NCI-H2196 (cell line): ENCODE data around the gene DNER.
"Not testable (repeated sequence)": the region's sequence is repeated elsewhere in the genome, so short reads cannot be mapped to it uniquely, and the experiment has no call there.

Source experiments
- DNase-seq: peaks from one replicate; lab custom pipeline; 2025; ENCODE audit not compliant: unreplicated experiment; lab: John Stamatoyannopoulos, UW

DNER gene

GRCh38 chr2:229408356-229408755, 306.0 kb downstream of the DNER start:
- DNase-seq: no peak

GRCh38 chr2:229407170-229407569, 307.2 kb downstream of the DNER start:
- no peak for DNase-seq

DNA sequence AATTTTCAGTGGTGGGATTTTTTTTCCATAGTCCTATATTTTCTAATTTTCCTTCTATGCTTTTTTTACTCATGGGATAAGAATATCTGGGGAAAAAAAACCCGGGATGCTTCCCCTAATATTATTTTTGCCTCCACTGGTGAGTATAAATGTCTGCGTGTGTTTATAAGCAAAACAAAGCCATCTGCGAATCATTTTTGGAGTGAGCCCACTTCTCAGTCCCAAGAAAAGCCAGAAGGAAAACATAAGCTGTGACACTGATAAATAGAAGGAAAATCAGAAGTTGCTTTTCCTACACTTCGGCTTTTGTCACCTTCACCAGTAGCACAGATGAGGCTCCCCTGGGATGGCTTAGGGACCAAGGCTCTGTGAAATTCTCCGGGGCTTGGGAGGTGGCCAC, 308.6 kb downstream of the DNER start:
- DNase-seq: no peak

- DNase-seq: no peak
These were observed 311.1 kb downstream of the DNER start for GRCh38 chr2:229403296-229403695.

- DNase-seq: no peak
These were observed 313.0 kb downstream of the DNER start for GRCh38 chr2:229401171-229401865.

GRCh38 chr2:229393926-229394325, 320.4 kb downstream of the DNER start:
- DNase-seq: no peak

- no peak for DNase-seq
These were observed 322.2 kb downstream of the DNER start for GRCh38 chr2:229392196-229392595.

DNA sequence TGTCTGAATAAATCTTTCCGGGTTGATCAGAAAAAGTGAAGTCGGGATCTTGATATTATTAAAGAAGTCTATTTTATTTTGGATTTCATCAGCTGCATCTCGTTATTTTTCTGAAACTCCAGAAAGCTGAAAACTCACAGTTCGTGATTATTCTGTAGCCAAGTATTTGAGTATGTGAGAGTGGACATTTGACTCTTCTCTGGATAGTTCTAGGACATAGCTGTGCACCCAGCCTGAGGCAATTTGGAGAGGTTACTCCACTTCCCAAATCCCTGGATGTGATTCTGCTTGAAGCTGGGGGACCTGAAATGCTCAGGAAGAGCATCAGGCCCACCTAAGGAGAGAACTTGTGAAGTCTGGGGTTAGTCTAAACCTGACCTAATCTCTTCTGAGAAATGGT, 325.6 kb downstream of the DNER start:
- DNase-seq: no peak

- no peak for DNase-seq
These were observed 326.5 kb downstream of the DNER start for GRCh38 chr2:229387866-229388265.

- no peak for DNase-seq
These were observed 334.2 kb downstream of the DNER start for GRCh38 chr2:229380101-229380625.

DNA sequence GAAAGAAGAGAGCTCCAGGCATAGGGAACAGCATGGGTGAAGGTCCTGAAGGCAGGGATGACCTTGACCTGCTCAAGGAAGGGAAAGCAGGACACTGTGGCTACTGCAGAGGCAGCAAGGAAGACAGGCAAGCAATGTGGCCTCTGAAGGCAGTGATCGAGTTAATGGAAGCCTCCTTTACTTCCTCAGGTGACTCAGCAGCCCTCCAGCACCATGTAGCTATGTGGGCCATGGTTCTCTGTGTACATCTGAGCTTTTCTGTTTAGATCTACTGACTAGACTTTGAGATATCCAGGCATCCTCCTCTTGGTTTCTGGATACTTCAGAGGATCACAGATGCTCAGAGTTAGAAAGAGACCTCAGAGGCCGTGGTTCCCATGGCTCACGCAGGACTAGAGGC, 336.0 kb downstream of the DNER start:
- no peak for DNase-seq

GRCh38 chr2:229376866-229377265, 337.5 kb downstream of the DNER start:
- no peak for DNase-seq

- no peak for DNase-seq
These were observed 339.1 kb downstream of the DNER start for GRCh38 chr2:229375251-229375650.

DNA sequence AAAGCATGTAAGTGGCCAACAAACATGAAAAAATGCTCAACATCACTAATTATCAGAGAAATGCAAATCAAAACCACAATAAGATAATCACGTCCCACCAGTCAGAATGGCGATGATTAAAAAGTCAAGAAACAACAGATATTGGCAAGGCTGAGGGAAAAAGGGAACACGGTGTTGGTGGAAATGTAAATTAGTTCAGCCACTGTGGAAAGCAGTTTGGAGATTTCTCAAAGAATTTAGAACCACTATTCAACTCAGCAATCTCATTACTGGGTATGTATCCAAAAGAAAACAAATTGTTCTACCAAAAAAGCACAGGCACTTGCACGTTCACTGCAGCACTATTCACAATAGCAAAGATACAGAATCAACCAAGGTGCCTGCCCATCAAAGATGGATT, 341.0 kb downstream of the DNER start:
- not testable (repeated sequence) for DNase-seq

- DNase-seq: no peak
These were observed 342.1 kb downstream of the DNER start for GRCh38 chr2:229372207-229372606.

- DNase-seq: no peak
These were observed 343.3 kb downstream of the DNER start for GRCh38 chr2:229371086-229371485.

DNA sequence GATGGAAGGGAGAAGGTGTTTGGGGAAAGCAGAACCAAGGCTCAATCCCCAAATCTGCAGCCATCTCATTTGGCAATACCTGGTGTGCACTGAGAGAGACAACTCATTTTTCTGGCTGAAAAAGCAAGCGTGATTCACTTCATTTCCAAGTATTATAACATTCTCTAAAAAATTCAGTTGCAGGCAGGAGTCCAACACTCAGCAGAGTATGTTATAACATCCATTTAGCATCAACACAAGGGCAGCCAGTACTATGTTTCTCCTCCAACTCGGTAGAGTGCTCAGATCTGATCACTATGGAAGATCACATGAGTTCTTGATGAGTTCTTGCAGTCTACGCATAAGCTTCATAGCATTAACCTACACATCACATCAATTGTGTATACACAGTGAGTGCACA, 343.8 kb downstream of the DNER start:
- no peak for DNase-seq

DNA sequence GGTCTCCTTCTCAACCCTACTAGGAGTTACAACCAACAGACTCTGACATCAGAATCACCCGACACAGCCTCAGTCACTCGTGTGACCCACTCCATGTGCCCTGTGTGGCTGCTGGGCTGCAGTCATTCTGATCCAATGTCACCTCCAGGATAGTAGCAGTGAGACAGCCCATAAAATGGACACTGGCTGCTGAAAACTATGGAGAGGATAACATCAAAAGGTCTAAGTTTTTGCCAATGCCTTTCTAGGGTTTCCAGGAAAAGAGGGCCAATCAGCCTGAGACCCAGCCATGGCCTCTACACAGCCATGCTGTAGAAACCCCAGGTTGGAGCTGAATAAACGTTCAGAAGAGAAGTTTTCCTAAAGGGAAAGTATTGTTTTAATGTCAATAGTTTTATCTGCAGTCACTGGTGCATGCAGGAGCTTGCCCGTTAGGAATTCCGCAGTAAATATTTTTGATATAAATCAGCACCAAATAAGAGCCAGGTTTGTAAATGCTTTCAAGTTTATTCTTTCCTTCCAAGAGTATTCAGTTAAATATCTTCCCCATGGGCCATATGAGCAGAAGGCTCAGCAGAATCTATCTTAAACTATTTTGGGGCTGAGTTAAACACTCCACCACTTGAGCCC, 351.1 kb downstream of the DNER start:
- DNase-seq: no peak

DNA sequence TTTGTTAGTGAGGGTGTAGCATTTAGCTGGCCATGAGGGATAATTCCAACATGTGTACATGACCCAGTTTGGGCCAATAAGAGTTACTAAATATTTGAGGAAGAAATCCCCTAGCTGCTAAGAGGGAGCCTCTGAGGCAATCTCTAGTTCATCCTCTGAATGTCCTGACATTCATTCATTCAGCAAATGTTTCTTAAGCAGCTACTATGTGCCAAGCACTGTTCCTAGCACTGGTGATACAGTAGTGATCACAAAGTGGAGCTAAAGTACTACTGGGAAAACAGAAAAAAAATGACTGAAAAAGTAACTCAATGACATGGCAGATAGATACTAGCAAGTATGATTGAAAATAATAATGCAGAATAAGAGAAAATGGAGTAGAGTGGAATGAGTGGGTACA, 363.5 kb downstream of the DNER start:
- no peak for DNase-seq

DNA sequence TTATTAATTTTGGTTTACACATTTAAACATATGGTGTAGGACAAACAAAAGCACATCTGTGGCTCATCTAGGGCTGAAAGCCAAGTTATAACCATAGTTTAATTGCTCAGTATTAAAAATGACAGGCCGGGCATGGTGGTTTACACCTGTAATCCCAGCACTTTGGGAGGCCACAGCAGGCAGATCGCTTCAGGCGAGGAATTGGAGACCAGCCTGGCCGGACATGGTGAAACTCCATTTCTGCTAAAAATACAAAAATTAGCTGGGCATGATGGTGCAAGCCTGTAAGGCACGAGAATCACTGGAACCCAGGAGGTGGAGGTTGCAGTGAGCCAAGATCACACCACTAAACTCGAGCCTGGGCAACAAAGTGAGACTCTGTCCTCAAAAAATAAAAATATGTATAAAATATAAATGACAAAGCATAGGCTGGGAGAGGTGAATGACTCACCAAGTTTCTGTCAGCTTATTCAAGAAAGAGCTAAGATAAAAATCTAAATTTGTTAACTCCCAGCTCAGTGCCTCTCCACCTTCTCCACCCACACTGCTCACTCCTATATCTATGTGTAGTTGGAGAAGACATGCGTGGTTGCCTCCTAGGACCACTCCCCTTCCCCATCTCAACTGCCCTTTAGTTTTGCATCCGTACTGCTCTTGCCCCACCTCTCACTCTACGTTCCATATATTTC, 364.1 kb downstream of the DNER start:
- DNase-seq: no peak

GRCh38 chr2:229348128-229348527, 366.2 kb downstream of the DNER start:
- DNase-seq: no peak
